GM15510 (cell line): ENCODE measurements around the gene LRRC3.

Source experiments
- POLR2A ChIP-seq: IDR thresholded peaks from 3 replicates; pipeline ENCODE4 v1.6.1; 2011; ENCODE audit warnings: borderline replicate concordance; ENCODE audit not compliant: insufficient read length; ENCODE audit errors: extremely low read depth

LRRC3 gene

GRCh38 chr21:44441581-44442265 is 13.6 kb upstream of the LRRC3 start:
- TF ChIP-seq POLR2A, result no peak

- no peak for TF ChIP-seq POLR2A
Observed at GRCh38 chr21:44442266-44443125, 12.8 kb upstream of the LRRC3 start.

- TF ChIP-seq POLR2A, result no peak
Observed at GRCh38 chr21:44443291-44443890, 11.9 kb upstream of the LRRC3 start.

GRCh38 chr21:44443891-44444285 is 11.4 kb upstream of the LRRC3 start:
- no peak for TF ChIP-seq POLR2A

- no peak for TF ChIP-seq POLR2A
Observed at GRCh38 chr21:44444286-44444931, 10.9 kb upstream of the LRRC3 start.

- no peak for TF ChIP-seq POLR2A
Observed at GRCh38 chr21:44445145-44445812, 10.0 kb upstream of the LRRC3 start.

GRCh38 chr21:44448651-44449131 is 6.6 kb upstream of the LRRC3 start:
- no peak for TF ChIP-seq POLR2A

- TF ChIP-seq POLR2A, result no peak
Observed at GRCh38 chr21:44449473-44450363, 5.6 kb upstream of the LRRC3 start.

GRCh38 chr21:44450402-44450801 is 4.9 kb upstream of the LRRC3 start:
- no peak for TF ChIP-seq POLR2A

- TF ChIP-seq POLR2A, result no peak
Observed at GRCh38 chr21:44450999-44451398, 4.3 kb upstream of the LRRC3 start.

- TF ChIP-seq POLR2A, result no peak
Observed at GRCh38 chr21:44453120-44453519, 2.2 kb upstream of the LRRC3 start.

GRCh38 chr21:44454058-44454457 is 1.3 kb upstream of the LRRC3 start:
- no peak for TF ChIP-seq POLR2A

- no peak for TF ChIP-seq POLR2A
Observed at GRCh38 chr21:44455524-44456213, 359 bp downstream of the LRRC3 start.

GRCh38 chr21:44456214-44456914 is 1.1 kb downstream of the LRRC3 start:
- no peak for TF ChIP-seq POLR2A
